Measurements from ENCODE around the gene AMBRA1.

- no peak for TF ChIP-seq POLR2AphosphoS5 (IDR thresholded peaks at IDR 0.05)
- no peak for TF ChIP-seq CTCF (IDR thresholded peaks at IDR 0.05)
These were observed 121.7 kb downstream of the AMBRA1 start for GRCh38 chr11:46471943-46472661.
